Thoracic aorta (tissue), 2 donors: ENCODE measurements around the gene NOS1AP. TPM values are rescaled to one million over a fixed set of nuclear protein-coding genes. Genes with fewer than 3 reads are reported as not detected.
"Not testable (repeated sequence)": the region's sequence is repeated elsewhere in the genome, so short reads cannot be mapped to it uniquely, and the experiment has no call there.

Source experiments
- ATAC-seq: fragments of 150-250 bp; one replicate; pipeline ENCODE4 v1.8.0; 2017; ENCODE audit warnings: low read depth; ENCODE audit not compliant: insufficient number of reproducible peaks, low FRiP score
- DNase-seq: peaks from one replicate; pipeline ENCODE4 v3.0.0-alpha.2; 2020; ENCODE audit warnings: low spot score
- H3K27ac ChIP-seq, 2 donors: fragments of 200-600 bp; sonication (generic); 1 replicate in 1 of 2; 2 replicates in 1 of 2; pipeline ENCODE4 v1.5.1; 2016; ENCODE audit warnings: mild to moderate bottlenecking in 2 of 2, moderate library complexity in 2 of 2
- H3K27me3 ChIP-seq: fragments of 200-600 bp; sonication (generic); replicated peaks from 2 replicates; pipeline ENCODE4 v1.6.0; 2016; ENCODE audit warnings: mild to moderate bottlenecking; ENCODE audit not compliant: insufficient read depth
- H3K36me3 ChIP-seq: fragments of 200-600 bp; sonication (generic); one replicate; pipeline ENCODE4 v1.5.1; 2016
- H3K4me1 ChIP-seq, 2 donors: fragments of 200-600 bp; sonication (generic); 1 replicate in 1 of 2; 2 replicates in 1 of 2; pipeline versions ENCODE4 v1.5.1 to v1.6.0; 2016; ENCODE audit warnings: low read depth in 2 of 2, mild to moderate bottlenecking in 1 of 2; ENCODE audit not compliant: control insufficient read depth in 1 of 2
- H3K4me3 ChIP-seq: fragments of 200-600 bp; sonication (generic); 2 replicates; pipeline ENCODE4 v1.5.1; 2016; ENCODE audit warnings: mild to moderate bottlenecking
- H3K9me3 ChIP-seq: fragments of 200-600 bp; sonication (generic); 2 replicates; pipeline ENCODE4 v1.5.1; 2016
- CTCF ChIP-seq: fragments of 200-600 bp; sonication (generic); IDR thresholded peaks from one replicate; pipeline ENCODE4 v1.5.1; 2019; ENCODE audit warnings: antibody characterized with exemption
- total RNA-seq, 2 donors: library from RNA; depleted of rRNA; stranded (reverse); fragments of >200 nt; gene quantifications; one replicate each; pipeline versions ENCODE4 v1.1.0 to v1.2.3, GENCODE V29; 2016

Gene NOS1AP
- total RNA-seq, 2 donors from 2014 or later = 6.3 to 12.2 TPM

GRCh38 chr1:162065016-162065415, 4.5 kb upstream of the NOS1AP start:
- H3K27me3 ChIP-seq = no peaks in the 10 kb centered on the region
- peaks cover 0 to 14% of the 10 kb centered on the region in 2 donors for H3K4me1 ChIP-seq
- H3K36me3 ChIP-seq = no peaks in the 10 kb centered on the region
- TF ChIP-seq CTCF = no peak
- ATAC-seq (no peak), DNase-seq (no peak)
- H3K4me3 ChIP-seq = no peak overlapping the region
- H3K9me3 ChIP-seq = no peaks in the 10 kb centered on the region
- H3K27ac ChIP-seq = no peak overlapping the region

- H3K4me3 ChIP-seq, H3K27me3 ChIP-seq, H3K36me3 ChIP-seq, H3K9me3 ChIP-seq, DNase-seq, H3K27ac ChIP-seq, ATAC-seq: not testable (repeated sequence)
- H3K4me1 ChIP-seq = peaks cover 0 to 28% of the 10 kb centered on the region in 2 donors
Measured at GRCh38 chr1:162066836-162067235, 2.7 kb upstream of the NOS1AP start.

GRCh38 chr1:162067466-162067865, 2.0 kb upstream of the NOS1AP start:
- no peak for DNase-seq
- no peak overlapping the region for H3K27ac ChIP-seq

GRCh38 chr1:162068301-162068700, 1.2 kb upstream of the NOS1AP start:
- ATAC-seq (no peak), DNase-seq (no peak)
- TF ChIP-seq CTCF = no peak
- Histone ChIP-seq H3K4me1 (peaks cover 4 to 34% of the 10 kb centered on the region in 2 donors), H3K27me3 (no peaks in the 10 kb centered on the region), H3K27ac (no peak overlapping the region), H3K4me3 (no peak overlapping the region), H3K9me3 (no peaks in the 10 kb centered on the region), H3K36me3 (no peaks in the 10 kb centered on the region)

More at GRCh38 chr1:162067466-162067865, 2.0 kb upstream of the NOS1AP start:
- Histone ChIP-seq H3K4me1 (peaks cover 0 to 34% of the 10 kb centered on the region in 2 donors), H3K4me3 (no peak overlapping the region), H3K9me3 (no peaks in the 10 kb centered on the region), H3K27me3 (no peaks in the 10 kb centered on the region), H3K36me3 (no peaks in the 10 kb centered on the region)
- no peak for ATAC-seq
- TF ChIP-seq CTCF = no peak

GRCh38 chr1:162070094-162070748, 730 bp downstream of the NOS1AP start:
- Histone ChIP-seq H3K36me3 (no peaks in the 10 kb centered on the region), H3K27me3 (no peaks in the 10 kb centered on the region), H3K9me3 (no peaks in the 10 kb centered on the region), H3K4me3 (peak overlapping the region; percentile 86), H3K27ac (no peak overlapping the region), H3K4me1 (peaks cover 4 to 32% of the 10 kb centered on the region in 2 donors)
- no peak for ATAC-seq
- TF ChIP-seq CTCF = no peak
- DNase-seq = no peak

GRCh38 chr1:162070825-162071224, 1.3 kb downstream of the NOS1AP start:
- Histone ChIP-seq H3K4me1 (peaks cover 4 to 32% of the 10 kb centered on the region in 2 donors), H3K27ac (no peak overlapping the region), H3K4me3 (peak overlapping the region; percentile 86), H3K9me3 (no peaks in the 10 kb centered on the region), H3K36me3 (no peaks in the 10 kb centered on the region), H3K27me3 (no peaks in the 10 kb centered on the region)
- no peak for ATAC-seq
- no peak for TF ChIP-seq CTCF
- DNase-seq = no peak
